Measurements from ENCODE around the gene PPP1R27. TPM values are rescaled to one million over a fixed set of nuclear protein-coding genes. Genes with fewer than 3 reads are reported as not detected.
A peak's percentile ranks its signal among the peaks of the same experiment; 100 is the strongest.

PPP1R27 gene
- total and polyA plus RNA-seq, 9 of the 15 experiments (the other 6 are each of a cell fraction or from before 2014, with no cell fraction given) = 0.29 to 6.9 (median 1.5) TPM; not detected in 2

DNA sequence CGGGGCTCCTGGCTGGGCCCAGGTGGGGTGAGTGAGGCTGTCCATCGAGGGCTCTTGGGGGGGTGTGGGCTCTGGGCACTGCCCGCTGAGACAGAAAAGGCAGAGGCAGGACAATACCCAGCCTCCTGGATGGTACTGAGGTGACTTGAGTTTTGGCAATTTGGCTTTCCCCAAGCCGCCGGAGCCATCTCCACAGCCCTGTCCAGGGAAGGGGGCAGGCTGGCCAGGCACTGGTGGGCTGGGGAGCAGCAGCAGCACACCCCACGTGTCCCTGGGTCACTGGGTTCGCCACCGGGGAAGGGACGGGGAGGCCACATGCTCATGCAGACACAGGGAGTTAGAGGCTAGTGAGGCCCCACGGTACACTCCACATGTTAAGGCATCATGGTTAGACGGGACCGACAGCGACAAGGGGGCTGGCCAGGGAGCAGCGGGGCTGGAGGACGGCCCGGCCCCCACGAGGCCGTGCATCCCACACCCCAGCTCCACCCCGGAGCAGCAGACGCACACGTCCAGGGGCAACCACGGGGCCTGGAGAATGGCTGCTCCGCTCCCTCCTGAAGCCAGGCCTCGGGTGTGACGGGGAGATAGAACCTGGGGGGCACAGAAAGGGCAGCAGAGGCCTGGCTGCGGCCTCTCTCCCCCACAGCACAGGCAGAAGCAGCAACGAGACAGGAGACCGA lies 33.3 kb upstream of the PPP1R27 start (continued):
- TF ChIP-seq TRIM25 (IDR thresholded peaks at IDR 0.05; ENCODE audit: borderline replicate concordance) = no peak
- no peak for TF ChIP-seq RBM34 (IDR thresholded peaks at IDR 0.05; ENCODE audit: borderline replicate concordance, insufficient read depth, low read length)
- peak in 1 of 2 experiments; percentile 43; a peak in 1 of 4 replicates for TF ChIP-seq SRF (CRISPR knock-in tag; IDR thresholded peaks at IDR 0.05)
- TF ChIP-seq, protein P1, sequence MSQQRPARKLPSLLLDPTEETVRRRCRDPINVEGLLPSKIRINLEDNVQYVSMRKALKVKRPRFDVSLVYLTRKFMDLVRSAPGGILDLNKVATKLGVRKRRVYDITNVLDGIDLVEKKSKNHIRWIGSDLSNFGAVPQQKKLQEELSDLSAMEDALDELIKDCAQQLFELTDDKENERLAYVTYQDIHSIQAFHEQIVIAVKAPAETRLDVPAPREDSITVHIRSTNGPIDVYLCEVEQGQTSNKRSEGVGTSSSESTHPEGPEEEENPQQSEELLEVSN (IDR thresholded peaks at IDR 0.05; ENCODE audit: borderline replicate concordance in 1 of 2, extremely low read depth in 1 of 2, insufficient read depth in 1 of 2, insufficient read length in 1 of 2, low read depth in 1 of 2, low read length in 1 of 2, poor library complexity in 1 of 2, severe bottlenecking in 1 of 2) = peak; percentile 15 to 45
- TF ChIP-seq TAF9B (IDR thresholded peaks at IDR 0.05; ENCODE audit: partially characterized antibody) = no peak
- TF ChIP-seq, protein P2, sequence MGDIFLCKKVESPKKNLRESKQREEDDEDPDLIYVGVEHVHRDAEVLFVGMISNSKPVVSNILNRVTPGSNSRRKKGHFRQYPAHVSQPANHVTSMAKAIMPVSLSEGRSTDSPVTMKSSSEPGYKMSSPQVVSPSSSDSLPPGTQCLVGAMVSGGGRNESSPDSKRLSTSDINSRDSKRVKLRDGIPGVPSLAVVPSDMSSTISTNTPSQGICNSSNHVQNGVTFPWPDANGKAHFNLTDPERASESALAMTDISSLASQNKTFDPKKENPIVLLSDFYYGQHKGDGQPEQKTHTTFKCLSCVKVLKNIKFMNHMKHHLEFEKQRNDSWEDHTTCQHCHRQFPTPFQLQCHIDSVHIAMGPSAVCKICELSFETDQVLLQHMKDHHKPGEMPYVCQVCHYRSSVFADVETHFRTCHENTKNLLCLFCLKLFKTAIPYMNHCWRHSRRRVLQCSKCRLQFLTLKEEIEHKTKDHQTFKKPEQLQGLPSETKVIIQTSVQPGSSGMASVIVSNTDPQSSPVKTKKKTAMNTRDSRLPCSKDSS (IDR thresholded peaks at IDR 0.05; ENCODE audit: low read depth, partially characterized antibody) = no peak
- TF ChIP-seq ZBTB1 (CRISPR knock-in tag; IDR thresholded peaks at IDR 0.05; ENCODE audit: borderline replicate concordance, low read depth) = peak; percentile 30; the same call in 1 of the 2 replicates
- TF ChIP-seq, protein P3, sequence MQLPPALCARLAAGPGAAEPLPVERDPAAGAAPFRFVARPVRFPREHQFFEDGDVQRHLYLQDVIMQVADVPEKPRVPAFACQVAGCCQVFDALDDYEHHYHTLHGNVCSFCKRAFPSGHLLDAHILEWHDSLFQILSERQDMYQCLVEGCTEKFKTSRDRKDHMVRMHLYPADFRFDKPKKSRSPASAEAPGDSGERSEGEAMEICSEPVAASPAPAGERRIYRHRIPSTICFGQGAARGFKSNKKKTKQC (CRISPR knock-in tag; IDR thresholded peaks at IDR 0.05) = peak; percentile 35; the same call in 1 of the 2 replicates
- 0 out of 2 replicates have a peak, but pooled peaks have one; percentile 75 for TF ChIP-seq ZNF780A (CRISPR knock-in tag; IDR thresholded peaks at IDR 0.05)
- TF ChIP-seq ZFX (CRISPR knock-in tag; IDR thresholded peaks at IDR 0.05) = peak; percentile 61
- peak; percentile 44; the same call in 1 of the 2 replicates for TF ChIP-seq NFIC (IDR thresholded peaks at IDR 0.05)
- no peak for TF ChIP-seq ZBTB8A (IDR thresholded peaks at IDR 0.05; ENCODE audit: partially characterized antibody)
- TF ChIP-seq, protein P4, sequence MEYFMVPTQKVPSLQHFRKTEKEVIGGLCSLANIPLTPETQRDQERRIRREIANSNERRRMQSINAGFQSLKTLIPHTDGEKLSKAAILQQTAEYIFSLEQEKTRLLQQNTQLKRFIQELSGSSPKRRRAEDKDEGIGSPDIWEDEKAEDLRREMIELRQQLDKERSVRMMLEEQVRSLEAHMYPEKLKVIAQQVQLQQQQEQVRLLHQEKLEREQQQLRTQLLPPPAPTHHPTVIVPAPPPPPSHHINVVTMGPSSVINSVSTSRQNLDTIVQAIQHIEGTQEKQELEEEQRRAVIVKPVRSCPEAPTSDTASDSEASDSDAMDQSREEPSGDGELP (CRISPR knock-in tag; IDR thresholded peaks at IDR 0.05; ENCODE audit: borderline replicate concordance) = peak; percentile 23; the same call in 1 of the 2 replicates
- TF ChIP-seq ARID4B (CRISPR knock-in tag; IDR thresholded peaks at IDR 0.05) = peak; percentile 87
